ENCODE results near the gene SENP3.
A peak's percentile ranks its signal among the peaks of the same experiment; 100 is the strongest.

SENP3 gene

GRCh38 chr17:7606280-7606679 is 44.6 kb downstream of the SENP3 start:
- DNase-seq: no peak

DNA sequence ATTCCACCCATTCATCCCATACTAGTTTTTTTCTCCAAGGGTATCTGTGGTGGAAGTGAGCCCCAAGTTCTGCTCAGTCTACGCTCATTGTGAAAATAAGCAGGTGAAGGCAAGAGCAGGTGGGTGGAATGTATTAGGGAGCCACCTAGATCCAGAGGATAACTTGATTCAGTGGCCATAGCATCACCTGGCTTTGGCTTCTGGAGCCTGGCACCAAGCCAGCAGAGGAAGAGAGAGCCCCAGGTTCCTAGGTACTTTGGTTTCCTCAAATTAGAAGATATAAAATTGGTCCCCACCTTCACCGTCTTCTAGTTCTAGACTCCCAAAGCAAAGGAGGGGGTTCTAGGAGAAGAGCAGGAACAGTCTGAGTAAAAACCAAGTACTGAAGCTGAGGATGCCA is 48.9 kb downstream of the SENP3 start:
- DNase-seq: no peak

- DNase-seq: no peak
Observed at GRCh38 chr17:7611635-7612293, 50.0 kb downstream of the SENP3 start.

DNA sequence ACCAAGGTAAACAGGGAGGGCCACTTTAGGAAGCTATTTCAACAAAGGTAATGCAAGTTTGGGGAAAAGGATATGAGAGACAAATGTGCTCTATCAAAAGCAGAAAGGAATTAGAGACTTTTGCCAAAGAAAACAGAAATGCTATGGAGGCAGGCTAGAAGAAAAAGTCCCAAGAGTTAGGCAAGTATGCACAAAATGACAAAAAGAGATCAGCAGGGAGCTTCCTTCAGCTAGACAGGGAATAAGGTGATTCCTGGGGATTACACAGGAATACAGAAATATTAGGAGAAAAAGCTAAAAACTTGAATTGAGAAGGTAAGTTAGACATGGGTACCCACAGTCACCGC is 50.5 kb downstream of the SENP3 start:
- no peak for DNase-seq

- DNase-seq: no peak
Observed at GRCh38 chr17:7613769-7614424, 52.2 kb downstream of the SENP3 start.

- peak; percentile 98 for DNase-seq
Observed at GRCh38 chr17:7614425-7615264, 52.9 kb downstream of the SENP3 start, which contains the start of gene FXR2. FXR2 (minus strand) TSS chr17:7614897; CDS start chr17:7614532, 365 bp downstream.

DNA sequence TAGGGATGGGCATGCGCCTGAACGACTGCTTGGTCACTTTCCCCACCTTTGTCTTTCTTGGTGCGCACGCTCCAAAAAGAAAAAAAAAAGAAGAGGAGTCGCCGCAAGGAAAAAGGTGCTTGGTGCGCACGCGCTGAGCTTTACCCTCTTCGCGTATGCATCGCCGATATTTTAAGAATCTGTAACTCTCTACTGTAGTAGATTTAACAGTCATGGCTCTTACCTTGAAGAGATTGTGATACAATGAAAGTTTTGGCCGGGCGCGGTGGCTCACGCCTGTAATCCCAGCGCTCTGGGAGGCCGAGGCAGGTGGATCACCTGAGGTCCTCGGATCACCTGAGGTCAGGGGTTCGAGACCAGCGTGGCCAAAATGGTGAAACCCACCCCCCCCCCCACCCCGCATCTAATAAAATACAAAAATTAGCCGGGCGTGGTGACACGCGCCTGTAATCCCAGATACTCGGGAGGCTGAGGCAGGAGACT is 53.6 kb downstream of the SENP3 start:
- no peak for DNase-seq

DNA sequence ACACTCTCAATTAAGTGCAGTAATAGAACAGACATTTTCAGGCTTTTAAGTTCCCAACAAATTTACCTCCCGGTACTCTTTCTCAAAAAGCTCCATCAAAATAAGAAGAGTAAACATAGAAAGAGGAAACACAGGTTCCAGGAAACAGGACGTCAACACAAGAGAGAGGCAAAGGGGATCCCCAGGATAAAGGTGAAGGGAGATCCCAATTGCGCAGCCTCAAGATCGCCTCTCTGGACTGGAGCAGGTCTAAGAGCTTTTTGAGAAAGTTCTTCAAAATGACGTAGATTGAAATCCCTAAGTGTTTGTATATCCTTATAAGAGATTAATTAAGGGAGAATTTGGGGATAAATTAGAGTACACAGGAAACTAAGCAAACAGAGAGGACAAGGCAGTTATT is 56.9 kb downstream of the SENP3 start:
- DNase-seq: no peak

- no peak for DNase-seq
Observed at GRCh38 chr17:7620835-7621234, 59.1 kb downstream of the SENP3 start.
